GM23338 (cell line): ENCODE measurements around the gene CDH4. TPM values are rescaled to one million over a fixed set of nuclear protein-coding genes. Genes with fewer than 3 reads are reported as not detected.

Experiments
- ATAC-seq: fragments of 200-7000 bp; cut with Tn5 transposase; 3 replicates; pipeline ENCODE4 v1.9.1; 2020
- DNase-seq: peaks from one replicate; pipeline ENCODE4 v3.0.0-alpha.2; 2015; ENCODE audit warnings: low spot score
- H2AFZ ChIP-seq: fragments of 200-600 bp; sonication (generic); 2 replicates; pipeline ENCODE4 v1.8.0; 2016; ENCODE audit warnings: antibody characterized with exemption, mild to moderate bottlenecking, moderate library complexity
- H3F3A ChIP-seq: fragments of 200-600 bp; sonication (generic); replicated peaks from 2 replicates; pipeline ENCODE4 v1.8.0; 2017; ENCODE audit warnings: antibody characterized with exemption, mixed run types, low read depth
- H3K27ac ChIP-seq: fragments of 200-600 bp; sonication (generic); 2 replicates; pipeline ENCODE4 v1.6.1; 2016; ENCODE audit warnings: low read depth
- H3K27me3 ChIP-seq: fragments of 200-600 bp; sonication (generic); 2 replicates; pipeline ENCODE4 v1.8.0; 2016; ENCODE audit warnings: mild to moderate bottlenecking, mixed run types, moderate library complexity; ENCODE audit not compliant: insufficient read depth
- H3K36me3 ChIP-seq: fragments of 200-600 bp; sonication (generic); 2 replicates; pipeline ENCODE4 v1.8.0; 2016; ENCODE audit warnings: mild to moderate bottlenecking; ENCODE audit not compliant: insufficient read depth
- H3K4me1 ChIP-seq: fragments of 200-600 bp; sonication (generic); 2 replicates; pipeline ENCODE4 v1.8.0; 2016; ENCODE audit warnings: mild to moderate bottlenecking, moderate library complexity; ENCODE audit not compliant: insufficient read depth
- H3K4me2 ChIP-seq: fragments of 200-600 bp; sonication (generic); 2 replicates; pipeline ENCODE4 v1.7.1; 2017; ENCODE audit warnings: mixed run types
- H3K4me3 ChIP-seq: fragments of 200-600 bp; sonication (generic); 2 replicates; pipeline ENCODE4 v1.6.1; 2016; ENCODE audit warnings: mixed run types
- H3K79me2 ChIP-seq: fragments of 200-600 bp; sonication (generic); replicated peaks from 2 replicates; pipeline ENCODE4 v1.8.0; 2017; ENCODE audit warnings: mild to moderate bottlenecking; ENCODE audit not compliant: insufficient read depth
- H3K9me2 ChIP-seq: fragments of 200-600 bp; sonication (generic); 2 replicates; pipeline ENCODE4 v1.8.0; 2017; ENCODE audit not compliant: insufficient read depth
- H4K20me1 ChIP-seq: fragments of 200-600 bp; sonication (generic); replicated peaks from 2 replicates; pipeline ENCODE4 v1.8.0; 2017; ENCODE audit warnings: mild to moderate bottlenecking; ENCODE audit not compliant: insufficient read depth
- H3K27ac Mint-ChIP-seq: 2 replicates; pipeline ENCODE4 v1.8.0; 2020; ENCODE audit warnings: inconsistent platforms, mild to moderate bottlenecking, moderate library complexity, mixed read lengths
- H3K27me3 Mint-ChIP-seq: 3 replicates; pipeline ENCODE4 v1.8.0; 2022; ENCODE audit warnings: low read depth, mild to moderate bottlenecking, moderate library complexity, mixed read lengths, inconsistent platforms; ENCODE audit not compliant: insufficient read depth, poor library complexity
- H3K36me3 Mint-ChIP-seq: 3 replicates; pipeline ENCODE4 v1.8.0; 2021; ENCODE audit warnings: low read depth, mild to moderate bottlenecking, inconsistent platforms, moderate library complexity, mixed read lengths
- H3K4me1 Mint-ChIP-seq: 3 replicates; pipeline ENCODE4 v1.8.0; 2020; ENCODE audit warnings: mild to moderate bottlenecking, inconsistent platforms, mixed read lengths
- H3K4me3 Mint-ChIP-seq: 3 replicates; pipeline ENCODE4 v1.8.0; 2021; ENCODE audit warnings: moderate library complexity, mild to moderate bottlenecking, inconsistent platforms, mixed read lengths
- H3K9me3 Mint-ChIP-seq: 3 replicates; pipeline ENCODE4 v1.8.0; 2020; ENCODE audit warnings: moderate library complexity, mild to moderate bottlenecking, inconsistent platforms, mixed read lengths
- polyA plus RNA-seq: library from polyadenylated mRNA; unstranded; fragments of >200 nt; fragmentation: Nextera tagmentation; extraction: Ambion mirVana; gene quantifications from 2 replicates; pipeline ENCODE4 v1.2.1, GENCODE V29; 2016
- total RNA-seq: library from RNA; depleted of rRNA; stranded (reverse); fragments of >200 nt; shearing (Covaris generic); gene quantifications from 2 replicates; pipeline ENCODE4 v1.2.3, GENCODE V29; 2014
- TF ChIP-seq, protein P1 (sequence below): fragments of 250-450 bp; sonication (Bioruptor Pico); IDR thresholded peaks from 2 replicates; pipeline ENCODE4 v1.5.0; 2020; ENCODE audit warnings: mild to moderate bottlenecking, moderate library complexity
- TF ChIP-seq, protein P2 (sequence below): IDR thresholded peaks from 2 replicates; pipeline ENCODE4 v1.6.1; 2016; ENCODE audit warnings: antibody characterized with exemption

Gene CDH4
- total and polyA plus RNA-seq, 2 experiments from 2014 or later = 1.2 to 4.2 TPM

DNA sequence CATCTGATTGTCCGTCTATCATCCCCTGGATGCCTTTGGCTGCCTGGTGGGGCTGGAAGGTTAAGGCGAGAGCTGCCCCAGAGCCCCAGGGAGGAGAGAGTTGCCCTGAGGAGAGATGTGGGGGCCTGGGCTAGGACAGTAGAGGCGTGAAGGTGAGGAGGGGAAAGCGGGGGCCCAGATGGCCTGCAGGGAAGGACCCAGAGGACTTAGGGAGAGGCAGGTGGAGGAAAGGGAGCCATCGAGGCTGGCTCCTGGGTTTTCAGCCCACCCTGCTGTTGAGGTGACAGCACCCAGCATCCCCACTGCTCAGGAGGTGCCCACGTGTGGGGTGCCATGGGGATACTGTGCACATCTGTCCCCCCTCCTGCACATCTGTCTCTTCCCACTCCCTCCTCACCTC, 539.9 kb downstream of the CDH4 start:
- no peaks in the 10 kb centered on the region for H3K79me2 ChIP-seq
- Mint-ChIP-seq H3K4me3 (no peak overlapping the region), H3K9me3 (peaks cover 4% of the 10 kb centered on the region; the same call in 2 of the 3 replicates), H3K36me3 (no peaks in the 10 kb centered on the region; the same call in 2 of the 3 replicates), H3K27ac (no peak overlapping the region), H3K4me1 (peaks cover 2% of the 10 kb centered on the region), H3K27me3 (peaks cover 23% of the 10 kb centered on the region)
- no peaks in the 10 kb centered on the region for H3K27me3 ChIP-seq
- DNase-seq (no peak), ATAC-seq (no peak)
- TF ChIP-seq, protein P1, sequence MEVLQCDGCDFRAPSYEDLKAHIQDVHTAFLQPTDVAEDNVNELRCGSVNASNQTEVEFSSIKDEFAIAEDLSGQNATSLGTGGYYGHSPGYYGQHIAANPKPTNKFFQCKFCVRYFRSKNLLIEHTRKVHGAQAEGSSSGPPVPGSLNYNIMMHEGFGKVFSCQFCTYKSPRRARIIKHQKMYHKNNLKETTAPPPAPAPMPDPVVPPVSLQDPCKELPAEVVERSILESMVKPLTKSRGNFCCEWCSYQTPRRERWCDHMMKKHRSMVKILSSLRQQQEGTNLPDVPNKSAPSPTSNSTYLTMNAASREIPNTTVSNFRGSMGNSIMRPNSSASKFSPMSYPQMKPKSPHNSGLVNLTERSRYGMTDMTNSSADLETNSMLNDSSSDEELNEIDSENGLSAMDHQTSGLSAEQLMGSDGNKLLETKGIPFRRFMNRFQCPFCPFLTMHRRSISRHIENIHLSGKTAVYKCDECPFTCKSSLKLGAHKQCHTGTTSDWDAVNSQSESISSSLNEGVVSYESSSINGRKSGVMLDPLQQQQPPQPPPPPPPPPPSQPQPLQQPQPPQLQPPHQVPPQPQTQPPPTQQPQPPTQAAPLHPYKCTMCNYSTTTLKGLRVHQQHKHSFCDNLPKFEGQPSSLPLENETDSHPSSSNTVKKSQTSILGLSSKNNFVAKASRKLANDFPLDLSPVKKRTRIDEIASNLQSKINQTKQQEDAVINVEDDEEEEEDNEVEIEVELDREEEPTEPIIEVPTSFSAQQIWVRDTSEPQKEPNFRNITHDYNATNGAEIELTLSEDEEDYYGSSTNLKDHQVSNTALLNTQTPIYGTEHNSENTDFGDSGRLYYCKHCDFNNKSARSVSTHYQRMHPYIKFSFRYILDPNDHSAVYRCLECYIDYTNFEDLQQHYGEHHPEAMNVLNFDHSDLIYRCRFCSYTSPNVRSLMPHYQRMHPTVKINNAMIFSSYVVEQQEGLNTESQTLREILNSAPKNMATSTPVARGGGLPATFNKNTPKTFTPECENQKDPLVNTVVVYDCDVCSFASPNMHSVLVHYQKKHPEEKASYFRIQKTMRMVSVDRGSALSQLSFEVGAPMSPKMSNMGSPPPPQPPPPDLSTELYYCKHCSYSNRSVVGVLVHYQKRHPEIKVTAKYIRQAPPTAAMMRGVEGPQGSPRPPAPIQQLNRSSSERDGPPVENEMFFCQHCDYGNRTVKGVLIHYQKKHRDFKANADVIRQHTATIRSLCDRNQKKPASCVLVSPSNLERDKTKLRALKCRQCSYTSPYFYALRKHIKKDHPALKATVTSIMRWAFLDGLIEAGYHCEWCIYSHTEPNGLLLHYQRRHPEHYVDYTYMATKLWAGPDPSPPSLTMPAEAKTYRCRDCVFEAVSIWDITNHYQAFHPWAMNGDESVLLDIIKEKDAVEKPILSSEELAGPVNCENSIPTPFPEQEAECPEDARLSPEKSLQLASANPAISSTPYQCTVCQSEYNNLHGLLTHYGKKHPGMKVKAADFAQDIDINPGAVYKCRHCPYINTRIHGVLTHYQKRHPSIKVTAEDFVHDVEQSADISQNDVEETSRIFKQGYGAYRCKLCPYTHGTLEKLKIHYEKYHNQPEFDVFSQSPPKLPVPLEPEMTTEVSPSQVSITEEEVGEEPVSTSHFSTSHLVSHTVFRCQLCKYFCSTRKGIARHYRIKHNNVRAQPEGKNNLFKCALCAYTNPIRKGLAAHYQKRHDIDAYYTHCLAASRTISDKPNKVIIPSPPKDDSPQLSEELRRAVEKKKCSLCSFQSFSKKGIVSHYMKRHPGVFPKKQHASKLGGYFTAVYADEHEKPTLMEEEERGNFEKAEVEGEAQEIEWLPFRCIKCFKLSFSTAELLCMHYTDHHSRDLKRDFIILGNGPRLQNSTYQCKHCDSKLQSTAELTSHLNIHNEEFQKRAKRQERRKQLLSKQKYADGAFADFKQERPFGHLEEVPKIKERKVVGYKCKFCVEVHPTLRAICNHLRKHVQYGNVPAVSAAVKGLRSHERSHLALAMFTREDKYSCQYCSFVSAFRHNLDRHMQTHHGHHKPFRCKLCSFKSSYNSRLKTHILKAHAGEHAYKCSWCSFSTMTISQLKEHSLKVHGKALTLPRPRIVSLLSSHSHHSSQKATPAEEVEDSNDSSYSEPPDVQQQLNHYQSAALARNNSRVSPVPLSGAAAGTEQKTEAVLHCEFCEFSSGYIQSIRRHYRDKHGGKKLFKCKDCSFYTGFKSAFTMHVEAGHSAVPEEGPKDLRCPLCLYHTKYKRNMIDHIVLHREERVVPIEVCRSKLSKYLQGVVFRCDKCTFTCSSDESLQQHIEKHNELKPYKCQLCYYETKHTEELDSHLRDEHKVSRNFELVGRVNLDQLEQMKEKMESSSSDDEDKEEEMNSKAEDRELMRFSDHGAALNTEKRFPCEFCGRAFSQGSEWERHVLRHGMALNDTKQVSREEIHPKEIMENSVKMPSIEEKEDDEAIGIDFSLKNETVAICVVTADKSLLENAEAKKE (CRISPR knock-in tag) = no peak
- TF ChIP-seq, protein P2, sequence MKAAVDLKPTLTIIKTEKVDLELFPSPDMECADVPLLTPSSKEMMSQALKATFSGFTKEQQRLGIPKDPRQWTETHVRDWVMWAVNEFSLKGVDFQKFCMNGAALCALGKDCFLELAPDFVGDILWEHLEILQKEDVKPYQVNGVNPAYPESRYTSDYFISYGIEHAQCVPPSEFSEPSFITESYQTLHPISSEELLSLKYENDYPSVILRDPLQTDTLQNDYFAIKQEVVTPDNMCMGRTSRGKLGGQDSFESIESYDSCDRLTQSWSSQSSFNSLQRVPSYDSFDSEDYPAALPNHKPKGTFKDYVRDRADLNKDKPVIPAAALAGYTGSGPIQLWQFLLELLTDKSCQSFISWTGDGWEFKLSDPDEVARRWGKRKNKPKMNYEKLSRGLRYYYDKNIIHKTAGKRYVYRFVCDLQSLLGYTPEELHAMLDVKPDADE = no peak
- no peak overlapping the region for H3K4me2 ChIP-seq
- H3K36me3 ChIP-seq = no peaks in the 10 kb centered on the region; the same call in 1 of the 2 replicates
- no peak overlapping the region for H3K4me3 ChIP-seq
- H4K20me1 ChIP-seq = no peaks in the 10 kb centered on the region
- no peak overlapping the region for H2AFZ ChIP-seq
- H3K27ac ChIP-seq = no peak overlapping the region
- H3K4me1 ChIP-seq = no peaks in the 10 kb centered on the region
- H3F3A ChIP-seq = no peaks in the 10 kb centered on the region
- H3K9me2 ChIP-seq = no peaks in the 10 kb centered on the region
